Inflammatory macrophage treated with lipopolysaccharide for 1 hour (primary cell): ENCODE measurements around the gene METTL27.
"Not testable (repeated sequence)": the region's sequence is repeated elsewhere in the genome, so short reads cannot be mapped to it uniquely, and the experiment has no call there.

ENCODE experiments used
- DNase-seq, 2 donors: peaks; one replicate each; pipeline ENCODE4 v3.0.0-alpha.2; 2020 to 2022

The METTL27 gene

DNA sequence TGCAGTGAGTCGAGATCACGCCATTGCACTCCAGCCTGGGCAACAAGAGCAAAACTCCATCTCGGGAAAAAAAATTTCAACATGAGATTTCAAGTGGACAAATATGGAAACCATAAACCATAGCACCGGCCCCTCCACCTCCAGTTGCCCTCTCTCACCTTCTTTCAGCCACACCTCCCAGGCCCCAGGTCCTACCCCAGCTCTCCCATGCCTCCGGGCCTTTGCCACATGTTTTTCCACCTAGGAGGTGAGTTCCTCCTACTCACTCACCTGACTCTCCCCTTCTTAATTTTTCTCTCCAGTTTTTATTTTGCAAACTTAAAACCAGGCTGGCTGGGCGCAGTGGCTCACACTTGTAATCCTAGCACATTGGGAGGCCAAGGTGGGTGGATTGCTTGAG, 25.2 kb downstream of the METTL27 start:
- no peak for DNase-seq

DNA sequence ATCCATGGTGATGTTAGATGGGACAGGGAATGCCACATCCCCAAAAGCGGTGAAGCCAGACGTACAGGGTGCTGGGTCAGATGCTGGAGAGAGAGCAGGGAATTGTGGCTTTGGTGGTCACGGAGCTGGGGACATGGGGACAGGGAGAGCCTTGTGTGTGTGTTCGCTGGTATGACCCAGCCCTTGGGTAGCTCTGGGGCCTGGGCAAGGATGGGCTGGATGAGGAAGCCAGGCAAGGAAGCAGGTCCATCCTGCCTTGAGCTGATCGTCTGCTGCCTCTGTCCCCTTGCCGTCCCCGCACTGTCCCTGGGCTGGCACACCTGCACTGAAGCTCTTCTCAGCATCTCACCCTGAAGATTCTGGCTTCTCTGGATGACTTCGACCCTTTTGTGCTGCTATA, 26.9 kb downstream of the METTL27 start:
- no peak for DNase-seq

DNA sequence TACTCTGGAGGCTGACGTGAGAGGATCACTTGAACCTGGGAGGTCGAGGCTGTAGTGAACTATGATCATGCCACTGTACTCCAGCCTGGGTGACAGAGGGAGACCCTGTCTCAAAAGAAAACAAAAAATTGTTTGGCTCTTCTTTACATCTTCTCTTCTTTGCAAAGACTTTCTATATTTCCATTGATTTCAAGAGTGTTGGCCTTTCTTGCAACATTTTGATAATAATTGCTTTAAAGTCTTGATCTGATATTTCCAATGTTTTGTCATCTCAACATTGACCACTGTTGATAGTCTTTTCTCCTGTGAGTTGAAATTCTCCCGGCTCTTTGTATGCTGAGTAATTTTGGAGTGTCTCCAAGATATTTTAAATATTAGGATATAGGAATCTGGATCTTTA, 29.3 kb downstream of the METTL27 start:
- no peak for DNase-seq

DNA sequence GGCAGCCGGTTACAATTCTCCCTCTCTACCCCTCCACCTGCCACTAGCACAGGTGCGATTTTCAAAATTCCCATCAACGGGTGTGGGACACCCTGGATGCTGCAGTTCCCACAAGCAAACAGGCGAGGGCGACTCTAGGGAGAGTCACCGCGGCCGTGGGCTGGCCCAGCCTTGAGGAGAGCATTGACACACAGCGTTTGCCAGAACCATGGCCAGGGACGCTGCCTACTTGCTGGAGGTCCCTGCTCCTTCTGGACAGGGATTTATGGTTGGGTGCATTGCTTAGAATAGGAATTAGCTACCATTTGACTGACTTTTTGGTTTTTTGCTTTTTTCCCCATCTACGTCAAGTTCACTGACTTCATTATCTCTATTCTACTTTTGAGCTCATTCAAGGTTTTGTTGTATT, 30.6 kb downstream of the METTL27 start:
- peak; percentile 52 to 87 for DNase-seq

DNA sequence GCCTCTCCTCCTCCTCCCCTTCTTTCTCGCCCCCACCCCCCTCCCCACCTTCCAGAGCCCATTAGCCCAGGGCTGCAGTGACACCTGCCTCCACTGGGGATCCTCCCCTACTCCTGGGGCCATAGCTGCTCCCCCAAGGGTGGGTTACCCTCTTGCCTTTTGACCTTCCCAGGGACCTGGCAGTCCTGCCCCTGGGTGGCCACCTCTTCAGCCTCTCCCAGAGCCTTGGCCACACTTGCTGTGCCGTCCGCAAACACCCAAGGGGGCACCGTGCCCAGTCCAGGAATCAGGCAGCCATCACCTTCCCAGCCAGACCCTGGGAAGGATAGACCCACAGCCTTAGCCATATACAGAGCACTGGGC, 31.3 kb downstream of the METTL27 start:
- DNase-seq = no peak

DNA sequence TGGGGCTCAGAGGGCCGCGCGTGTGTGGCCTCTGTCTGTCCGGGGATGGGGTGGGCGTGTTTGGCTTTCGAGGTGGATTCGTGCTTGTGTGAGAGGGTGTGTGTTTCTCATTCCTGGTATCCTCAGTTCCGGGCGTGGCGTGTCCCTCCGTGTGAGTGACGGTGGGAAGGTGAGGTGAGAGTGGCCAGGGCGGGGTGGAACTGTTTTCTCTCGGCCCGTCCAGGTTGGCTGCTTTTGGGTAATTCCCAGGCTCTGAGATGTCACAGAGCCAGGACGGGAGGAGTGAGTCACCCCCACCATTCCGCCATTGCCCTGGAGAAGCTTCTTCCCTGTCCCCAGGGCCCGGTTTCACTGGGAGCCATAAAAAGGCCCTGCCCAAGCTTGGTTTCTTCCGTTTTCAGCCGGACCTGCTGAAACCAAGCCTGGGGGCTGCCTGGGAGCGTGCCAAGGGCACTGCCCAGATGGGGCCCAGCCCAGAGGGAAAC, 32.8 kb downstream of the METTL27 start:
- DNase-seq = no peak

DNA sequence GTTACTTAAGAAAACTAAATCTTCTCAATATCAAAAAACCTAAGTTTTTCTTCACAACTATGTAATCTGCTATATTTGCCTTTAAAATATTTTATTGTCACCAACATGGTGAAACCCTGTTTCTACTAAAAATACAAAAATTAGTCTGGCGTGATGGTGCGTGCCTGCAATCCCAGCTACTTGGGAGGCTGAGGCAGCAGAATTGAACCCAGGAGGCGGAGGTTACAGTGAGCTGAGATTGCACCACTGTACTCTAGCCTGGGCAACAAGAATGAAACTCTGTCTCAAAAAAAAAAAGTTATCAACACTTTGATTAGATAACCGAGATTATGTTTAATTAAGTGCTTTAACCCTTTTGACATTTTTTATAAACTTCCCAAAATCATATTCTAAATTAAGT, 39.9 kb downstream of the METTL27 start:
- no peak for DNase-seq

DNA sequence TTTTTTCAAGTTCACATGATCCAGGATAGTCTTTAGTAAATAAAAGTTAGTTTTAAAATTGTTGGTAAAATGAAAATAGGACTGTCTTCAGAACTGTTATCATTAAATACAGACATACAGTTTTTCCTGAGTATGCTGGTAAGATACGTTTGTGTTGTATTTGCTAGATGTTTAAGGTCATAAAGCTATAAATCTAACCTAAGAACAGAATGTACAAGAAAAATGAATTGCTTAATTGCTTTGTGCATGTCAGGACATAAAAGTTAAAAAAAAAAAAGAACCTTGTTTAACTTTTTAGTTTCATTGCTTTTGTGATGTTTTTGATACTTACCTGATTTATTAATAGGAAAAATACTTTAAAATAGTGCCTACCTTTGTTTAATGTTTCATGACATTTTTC, 40.7 kb downstream of the METTL27 start:
- no peak for DNase-seq

DNA sequence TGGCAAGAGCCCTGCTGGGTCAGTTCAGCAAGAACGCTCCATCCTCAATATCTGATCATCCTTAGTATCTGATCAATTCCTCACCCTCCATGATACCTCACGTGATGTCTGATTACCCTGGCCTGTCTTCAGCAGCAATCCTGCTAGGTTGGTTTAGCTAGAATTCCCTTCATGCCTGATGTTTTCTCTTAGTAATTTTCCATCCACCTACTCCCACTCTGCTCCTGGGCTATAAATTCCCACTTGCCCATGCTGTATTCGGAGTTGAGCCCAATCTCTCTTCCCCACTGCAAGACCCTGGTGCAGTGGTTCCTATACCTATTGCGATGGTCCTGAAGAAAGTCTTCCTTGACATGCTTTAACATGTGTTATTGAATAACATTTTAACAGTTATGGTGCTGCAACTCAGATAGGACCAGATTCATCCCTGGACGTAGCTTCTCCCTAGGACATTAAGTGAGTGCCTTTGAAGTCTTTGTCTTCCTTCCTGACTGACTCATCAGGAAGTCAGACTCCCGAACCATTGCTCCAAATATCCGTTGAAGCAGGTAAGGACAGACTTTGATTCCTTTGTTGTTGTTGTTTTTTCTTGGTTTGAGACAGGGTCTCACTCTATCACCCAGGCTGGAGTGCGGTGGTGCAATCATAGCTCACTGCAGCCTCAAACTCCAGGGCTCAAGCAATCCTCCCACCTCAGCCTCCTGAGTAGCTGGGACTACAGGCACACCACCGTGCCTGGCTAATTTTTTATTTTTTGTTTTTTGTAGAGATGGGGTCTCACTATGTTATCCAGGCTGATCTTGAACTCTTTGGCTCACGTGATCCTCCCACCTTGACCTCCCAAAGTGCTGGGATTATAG, 42.8 kb downstream of the METTL27 start:
- no peak for DNase-seq

DNA sequence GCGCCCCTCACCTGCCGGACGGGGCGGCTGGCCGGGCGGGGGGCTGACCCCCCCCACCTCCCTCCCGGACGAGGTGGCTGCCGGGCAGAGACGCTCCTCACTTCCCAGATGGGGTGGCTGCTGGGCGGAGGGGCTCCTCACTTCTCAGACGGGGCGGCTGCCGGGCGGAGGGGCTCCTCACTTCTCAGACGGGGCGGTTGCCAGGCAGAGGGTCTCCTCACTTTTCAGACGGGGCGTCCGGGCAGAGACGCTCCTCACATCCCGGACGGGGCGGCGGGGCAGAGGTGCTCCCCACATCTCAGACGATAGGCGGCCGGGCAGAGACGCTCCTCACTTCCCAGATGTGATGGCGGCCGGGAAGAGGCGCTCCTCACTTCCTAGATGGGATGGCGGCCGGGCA, 45.1 kb downstream of the METTL27 start:
- not testable (repeated sequence) for DNase-seq

DNA sequence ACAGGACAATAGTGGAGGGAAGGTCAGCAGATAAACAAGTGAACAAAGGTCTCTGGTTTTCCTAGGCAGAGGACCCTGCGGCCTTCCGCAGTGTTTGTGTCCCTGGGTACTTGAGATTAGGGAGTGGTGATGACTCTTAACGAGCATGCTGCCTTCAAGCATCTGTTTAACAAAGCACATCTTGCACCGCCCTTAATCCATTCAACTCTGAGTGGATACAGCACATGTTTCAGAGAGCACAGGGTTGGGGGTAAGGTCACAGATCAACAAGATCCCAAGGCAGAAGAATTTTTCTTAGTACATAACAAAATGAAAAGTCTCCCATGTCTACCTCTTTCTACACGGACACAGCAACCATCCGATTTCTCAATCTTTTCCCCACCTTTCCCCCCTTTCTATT, 45.7 kb downstream of the METTL27 start:
- not testable (repeated sequence) for DNase-seq

DNA sequence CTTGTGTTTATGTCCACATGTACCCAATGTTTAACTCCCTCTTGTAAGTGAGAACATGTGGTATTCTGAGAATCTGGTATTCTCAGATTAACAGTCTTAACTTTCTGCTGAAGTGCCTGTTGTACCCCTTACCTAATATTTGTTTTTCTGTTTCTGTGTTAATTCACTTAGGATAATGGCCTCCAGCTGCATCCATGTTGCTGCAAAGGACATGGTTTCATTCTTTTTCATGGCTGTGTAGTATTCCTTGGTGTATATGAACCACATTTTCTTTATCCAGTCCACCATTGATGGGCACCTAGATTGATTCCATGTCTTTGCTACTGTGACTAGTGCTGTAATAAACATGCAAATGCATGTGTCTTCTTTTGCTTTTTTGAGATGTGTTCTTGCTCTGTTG, 47.1 kb downstream of the METTL27 start:
- not testable (repeated sequence) for DNase-seq

DNA sequence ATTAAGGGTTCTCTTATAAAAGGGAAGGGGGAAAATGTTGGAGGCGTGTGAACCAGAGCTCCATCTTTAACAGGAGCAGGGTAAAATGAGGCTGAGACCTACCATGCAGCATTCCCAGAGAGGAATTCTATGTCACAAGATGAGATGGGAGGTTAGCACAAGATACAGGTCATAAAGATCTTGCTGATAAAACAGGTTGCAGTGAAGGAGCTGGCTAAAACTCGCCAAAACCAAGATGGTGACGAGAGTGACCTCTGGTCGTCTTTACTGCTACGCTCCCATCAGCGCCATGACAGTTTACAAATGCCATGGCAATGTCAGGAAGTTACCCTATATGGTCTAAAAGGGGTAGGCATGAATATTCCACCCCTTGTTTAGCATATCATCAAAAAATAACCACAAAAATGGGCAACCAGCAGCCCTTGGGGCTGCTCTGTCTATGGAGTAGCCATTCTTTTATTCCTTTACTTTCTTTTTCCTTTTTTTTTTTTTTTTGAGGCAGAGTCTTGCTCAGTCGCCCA, 51.1 kb downstream of the METTL27 start:
- DNase-seq = not testable (repeated sequence)

DNA sequence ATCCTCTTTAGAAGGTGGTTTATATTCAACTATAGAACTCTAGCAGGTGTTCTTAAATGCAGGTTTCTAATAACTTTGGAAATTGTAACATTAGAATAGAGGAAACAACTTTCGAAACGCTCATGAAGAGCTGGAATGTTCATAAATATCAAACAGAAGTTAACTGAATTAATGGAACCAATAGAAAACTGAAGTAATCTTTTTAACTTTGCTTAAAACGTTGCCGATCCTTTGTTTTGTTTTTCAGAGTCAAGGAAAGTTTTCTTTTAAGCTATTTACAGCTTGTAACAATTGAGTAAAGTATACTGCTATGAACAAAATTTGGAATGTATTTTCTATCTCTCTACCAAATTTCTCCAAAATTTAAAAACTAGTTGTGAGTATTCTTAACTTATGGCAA, 53.3 kb downstream of the METTL27 start:
- DNase-seq = no peak

DNA sequence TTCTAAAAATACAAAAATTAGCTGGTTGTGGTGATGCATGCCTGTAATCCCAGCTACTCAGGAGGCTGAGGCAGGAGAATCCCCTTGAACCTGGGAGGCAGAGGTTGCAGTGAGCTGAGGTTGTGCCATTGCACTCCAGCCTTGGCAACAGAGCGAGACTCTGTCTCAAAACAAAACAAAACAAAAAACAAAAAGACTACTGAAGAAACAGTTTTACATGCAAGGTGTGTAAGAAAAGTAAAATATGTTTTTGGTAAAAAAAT, 54.6 kb downstream of the METTL27 start:
- DNase-seq = not testable (repeated sequence)

DNA sequence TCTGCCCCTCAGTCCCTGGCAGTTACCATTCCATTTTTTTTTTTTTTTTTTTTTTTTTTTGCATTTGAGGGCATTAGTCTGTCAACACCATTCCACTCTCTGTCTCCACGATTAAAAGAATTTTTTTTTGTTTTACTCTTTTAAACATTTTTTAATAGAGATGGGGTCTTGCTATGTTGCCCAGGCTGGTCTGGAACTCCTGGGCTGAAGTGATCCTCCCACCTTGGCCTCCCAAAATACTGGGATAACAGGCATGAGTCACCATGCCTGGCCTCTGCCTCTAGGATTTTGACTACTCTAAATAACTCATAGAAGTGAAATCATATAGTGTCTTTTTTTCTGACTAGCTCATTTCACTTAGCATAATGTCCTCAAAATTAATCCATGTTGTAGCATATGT, 55.7 kb downstream of the METTL27 start:
- no peak for DNase-seq
